GM19452 (cell line): ENCODE measurements around the gene SELENOV.
"Not testable (repeated sequence)": the region's sequence is repeated elsewhere in the genome, so short reads cannot be mapped to it uniquely, and the experiment has no call there.

Experiments used
- ATAC-seq: cut with Tn5 transposase; IDR thresholded peaks from one replicate; pipeline ENCODE4 v1.9.1; 2021; ENCODE audit not compliant: unreplicated experiment

The SELENOV gene

DNA sequence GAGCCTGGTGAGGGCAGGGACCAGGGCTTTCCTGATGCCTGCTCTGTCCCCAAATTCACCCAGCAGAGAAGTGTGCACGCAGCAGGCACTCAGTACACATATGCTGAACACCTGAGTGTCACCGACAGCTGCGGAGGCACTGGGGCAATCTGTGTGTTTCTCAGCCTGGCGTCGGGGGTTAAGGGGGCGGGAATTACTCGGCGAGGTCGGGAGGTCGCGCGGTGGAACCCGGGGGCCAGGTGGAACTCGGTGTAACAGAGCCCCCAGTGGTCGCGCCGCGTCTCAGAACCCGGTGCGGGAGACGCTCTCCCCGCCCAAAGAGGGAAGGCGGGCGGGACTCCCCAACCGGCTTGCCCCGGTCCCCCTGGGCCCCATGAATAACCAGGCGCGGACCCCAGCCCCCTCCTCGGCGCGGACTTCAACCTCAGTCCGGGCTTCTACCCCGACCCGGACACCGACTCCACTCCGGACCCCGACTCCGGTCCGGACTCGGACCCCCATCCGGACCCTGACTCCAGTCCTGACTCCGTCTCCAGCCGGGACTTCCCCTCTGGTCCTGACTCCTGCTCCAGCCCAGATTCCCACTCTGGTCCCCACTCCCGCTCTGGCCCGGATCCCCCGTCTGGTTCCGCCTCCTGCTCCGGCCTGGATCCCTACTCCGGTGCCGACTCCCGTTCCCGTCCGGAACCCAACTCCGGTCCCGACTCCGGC is at the start of gene SELENOV:
Gene SELENOV, plus strand, starts transcription at position 300 of the 711 bp plus-strand sequence. Its CDS starts 74 bp downstream, at position 374.
- no peak for ATAC-seq

DNA sequence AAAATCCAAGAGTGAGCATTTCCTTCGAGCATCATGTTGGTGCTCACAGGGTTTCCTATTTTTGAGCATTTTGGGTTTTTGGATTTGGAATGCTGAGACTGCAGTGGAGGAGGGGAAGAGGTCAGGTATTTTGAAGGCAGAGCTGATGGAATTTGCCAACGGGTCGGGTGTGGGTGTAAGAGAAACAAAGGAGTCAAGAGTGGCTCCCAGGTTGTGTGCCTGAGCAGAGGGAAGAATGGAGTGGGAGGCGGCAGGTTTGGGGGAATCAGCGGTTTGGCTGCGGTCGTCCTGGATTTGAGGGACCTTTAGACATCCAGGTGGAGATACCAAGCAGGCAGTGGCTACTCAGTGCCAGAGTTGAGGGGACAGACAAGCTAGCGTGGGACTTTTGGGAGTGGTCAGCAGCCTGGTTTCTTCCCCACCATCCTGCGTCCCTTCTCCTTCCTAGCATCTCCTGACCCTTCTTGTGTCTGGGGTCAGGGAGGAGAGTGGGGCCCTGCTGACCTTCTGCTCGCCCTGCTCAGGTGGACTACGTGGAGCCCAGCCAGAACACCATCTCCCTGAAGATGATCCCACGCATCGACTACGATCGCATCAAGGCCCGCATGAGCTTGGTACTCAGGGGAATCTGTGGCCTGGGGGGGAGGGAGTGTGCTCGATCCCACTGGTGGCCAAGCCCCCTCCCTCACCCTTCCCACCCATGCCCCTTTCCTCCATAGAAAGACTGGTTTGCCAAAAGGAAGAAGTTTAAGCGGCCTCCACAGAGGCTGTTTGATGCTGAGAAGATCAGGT is 48.8 kb upstream of the SELENOV start:
- no peak for ATAC-seq

GRCh38 chr19:39467941-39468340 is 47.0 kb upstream of the SELENOV start:
- ATAC-seq = no peak

- ATAC-seq = no peak
Observed at GRCh38 chr19:39469036-39469435, 45.9 kb upstream of the SELENOV start.

DNA sequence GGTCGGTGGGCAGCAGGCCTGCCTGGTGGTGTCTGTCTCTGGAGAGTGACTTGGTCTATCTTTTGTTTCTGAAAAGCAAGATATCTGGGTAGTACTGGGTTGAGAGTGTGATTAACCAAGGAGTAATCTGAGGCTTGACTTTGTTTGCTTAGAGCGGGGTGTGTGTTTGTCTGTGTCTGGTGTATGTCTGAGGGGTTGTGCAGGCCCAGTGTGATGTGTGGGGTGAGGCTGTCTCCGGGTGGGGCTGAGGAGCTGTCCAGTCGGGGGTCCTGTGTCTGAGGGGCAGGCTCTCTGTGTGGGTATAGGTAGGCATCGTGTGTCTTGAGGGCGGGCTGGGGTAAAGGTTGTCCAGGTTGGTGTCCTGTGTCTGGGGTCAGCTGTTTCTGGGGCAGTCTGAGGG is 45.4 kb upstream of the SELENOV start:
- ATAC-seq = no peak

GRCh38 chr19:39470724-39471339 is 44.1 kb upstream of the SELENOV start:
- no peak for ATAC-seq

DNA sequence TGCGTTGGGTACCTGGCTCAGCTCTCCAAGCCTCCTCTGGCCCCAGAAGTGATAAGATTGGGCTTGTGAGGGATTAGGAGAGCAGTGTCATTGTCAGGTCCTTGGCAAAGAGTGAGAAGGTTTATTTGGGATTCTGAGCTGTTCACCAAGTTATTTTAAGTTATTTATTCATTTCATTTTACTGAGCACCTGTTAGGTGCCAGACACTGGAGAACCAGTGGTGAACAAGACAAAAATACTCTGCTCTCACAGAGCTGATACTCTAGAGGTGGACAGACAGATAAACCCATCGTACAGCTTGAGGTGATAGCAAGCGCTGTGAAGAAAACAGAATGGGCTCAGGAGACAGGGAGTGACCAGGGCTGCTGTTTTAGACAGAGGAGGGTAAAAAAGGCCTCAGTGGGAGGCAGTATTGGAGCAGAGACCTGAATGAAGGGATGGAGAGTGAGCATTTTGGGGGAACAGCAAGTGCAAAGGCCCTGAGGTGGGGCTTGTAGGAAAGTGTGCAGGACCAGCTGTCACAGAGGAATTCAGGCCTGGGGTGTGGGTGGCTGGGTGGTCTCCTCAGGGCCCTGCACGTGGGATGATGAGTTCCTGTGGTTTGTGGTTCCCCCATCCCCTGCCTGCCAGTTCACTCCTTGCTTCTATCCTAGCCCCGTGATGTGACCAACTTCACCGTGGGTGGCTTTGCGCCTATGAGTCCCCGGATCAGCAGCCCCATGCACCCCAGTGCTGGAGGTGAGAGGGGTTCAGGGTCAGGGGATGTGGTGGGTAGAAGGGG is 43.0 kb upstream of the SELENOV start:
- no peak for ATAC-seq

DNA sequence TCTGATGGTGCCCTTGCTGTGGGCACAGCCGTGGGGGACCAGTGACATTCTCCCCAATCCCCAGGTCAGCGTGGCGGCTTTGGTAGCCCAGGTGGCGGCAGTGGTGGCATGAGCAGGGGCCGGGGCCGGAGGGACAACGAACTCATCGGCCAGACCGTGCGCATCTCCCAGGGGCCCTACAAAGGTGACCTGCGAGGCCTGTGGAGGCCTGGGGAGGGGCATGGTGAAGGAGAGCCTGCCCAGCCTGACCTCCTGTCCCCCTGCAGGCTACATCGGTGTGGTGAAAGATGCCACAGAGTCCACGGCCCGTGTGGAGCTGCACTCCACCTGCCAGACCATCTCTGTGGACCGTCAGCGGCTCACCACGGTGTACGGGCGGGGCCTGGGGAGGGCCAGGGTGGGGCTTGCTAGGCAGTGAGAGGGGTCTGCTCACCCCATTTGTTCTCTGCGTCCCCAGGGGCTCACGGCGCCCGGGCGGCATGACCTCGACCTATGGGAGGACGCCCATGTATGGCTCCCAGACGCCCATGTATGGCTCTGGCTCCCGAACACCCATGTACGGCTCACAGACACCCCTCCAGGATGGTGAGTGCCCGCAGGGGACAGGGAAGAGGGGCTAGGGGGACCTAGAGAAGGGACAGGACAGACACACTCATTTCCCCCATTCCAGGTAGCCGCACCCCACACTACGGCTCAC is 42.0 kb upstream of the SELENOV start:
- ATAC-seq = no peak

- no peak for ATAC-seq
Observed at GRCh38 chr19:39473443-39473960, 41.4 kb upstream of the SELENOV start.

DNA sequence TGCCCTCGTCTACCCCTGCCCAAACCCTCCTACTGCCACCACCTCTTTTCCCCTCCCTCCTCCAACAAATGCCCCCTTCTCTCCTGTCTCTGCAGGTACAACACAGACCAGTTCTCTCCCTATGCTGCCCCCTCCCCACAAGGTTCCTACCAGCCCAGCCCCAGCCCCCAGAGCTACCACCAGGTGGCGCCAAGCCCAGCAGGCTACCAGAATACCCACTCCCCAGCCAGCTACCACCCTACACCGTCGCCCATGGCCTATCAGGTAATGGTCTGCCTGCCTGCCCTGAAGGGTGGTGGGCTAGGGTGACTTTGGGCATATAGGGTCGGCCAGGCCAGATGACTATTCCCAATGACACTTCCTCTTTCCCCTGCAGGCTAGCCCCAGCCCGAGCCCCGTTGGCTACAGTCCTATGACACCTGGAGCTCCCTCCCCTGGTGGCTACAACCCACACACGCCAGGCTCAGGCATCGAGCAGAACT is 40.8 kb upstream of the SELENOV start:
- ATAC-seq = no peak

DNA sequence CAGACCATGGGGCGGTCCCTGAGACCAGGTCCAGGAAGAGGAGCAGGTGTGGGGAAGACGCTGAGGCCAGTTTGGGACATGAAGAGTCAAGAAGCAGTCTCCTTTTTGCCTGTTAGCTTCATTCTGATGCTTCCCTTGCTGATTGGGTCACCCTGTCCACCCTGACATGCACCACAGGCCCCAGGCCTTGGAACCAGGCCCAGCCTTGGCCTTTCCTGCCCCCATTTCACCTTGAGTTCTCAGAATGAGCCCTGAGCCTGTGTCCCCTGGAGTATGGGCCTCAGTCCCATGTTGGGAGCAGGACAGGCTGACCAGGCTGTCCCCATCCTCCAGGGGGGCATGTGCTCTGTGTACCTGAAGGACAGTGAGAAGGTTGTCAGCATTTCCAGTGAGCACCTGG is 39.2 kb upstream of the SELENOV start:
- no peak for ATAC-seq

DNA sequence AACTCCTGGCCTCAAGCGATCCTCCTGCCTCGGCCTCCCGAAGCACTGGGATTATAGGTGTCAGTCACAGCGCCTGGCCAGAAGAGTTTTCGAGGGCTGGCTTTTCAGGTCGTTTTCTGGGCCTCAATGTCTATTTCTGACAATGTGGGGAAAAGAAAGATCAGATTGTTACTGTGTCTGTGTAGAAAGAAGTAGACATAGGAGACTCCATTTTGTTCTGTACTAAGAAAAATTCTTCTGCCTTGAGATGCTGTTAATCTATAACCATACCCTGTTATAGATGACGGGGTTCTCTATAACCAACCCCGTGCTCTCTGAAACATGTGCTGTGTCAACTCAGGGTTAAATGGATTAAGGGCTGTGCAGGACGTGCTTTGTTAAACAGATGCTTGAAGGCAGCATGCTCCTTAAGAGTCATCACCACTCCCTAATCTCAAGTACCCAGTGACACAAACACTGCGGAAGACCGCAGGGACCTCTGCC is 35.6 kb upstream of the SELENOV start:
- not testable (repeated sequence) for ATAC-seq

GRCh38 chr19:39479916-39480315 is 35.0 kb upstream of the SELENOV start:
- ATAC-seq = no peak

- ATAC-seq = peak; percentile 87
Observed at GRCh38 chr19:39480337-39481228, 34.4 kb upstream of the SELENOV start, which contains the start of gene TIMM50. TSS of gene TIMM50 (plus strand) at chr19:39480838. CDS start at chr19:39480854, 16 bp downstream.

GRCh38 chr19:39481229-39481545 is 33.8 kb upstream of the SELENOV start:
- ATAC-seq = no peak

DNA sequence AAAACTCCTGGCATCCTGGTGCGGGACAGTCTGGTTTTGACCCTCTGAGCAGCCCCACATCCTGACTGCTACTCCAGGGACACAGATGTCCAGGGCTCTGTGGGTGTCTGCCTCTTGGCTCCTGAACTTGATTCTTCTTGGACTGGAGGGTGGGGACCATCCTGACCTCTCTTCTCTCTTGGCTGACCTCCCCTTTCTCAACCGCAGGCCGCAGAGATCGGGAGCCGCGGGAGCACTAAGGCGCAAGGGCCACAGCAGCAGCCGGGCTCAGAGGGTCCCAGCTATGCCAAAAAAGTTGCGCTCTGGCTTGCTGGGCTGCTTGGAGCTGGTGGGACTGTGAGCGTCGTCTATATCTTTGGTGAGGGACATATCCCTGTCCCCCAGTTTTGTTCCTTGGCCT is 33.3 kb upstream of the SELENOV start:
- ATAC-seq = no peak

GRCh38 chr19:39483141-39483540 is 31.8 kb upstream of the SELENOV start:
- no peak for ATAC-seq

DNA sequence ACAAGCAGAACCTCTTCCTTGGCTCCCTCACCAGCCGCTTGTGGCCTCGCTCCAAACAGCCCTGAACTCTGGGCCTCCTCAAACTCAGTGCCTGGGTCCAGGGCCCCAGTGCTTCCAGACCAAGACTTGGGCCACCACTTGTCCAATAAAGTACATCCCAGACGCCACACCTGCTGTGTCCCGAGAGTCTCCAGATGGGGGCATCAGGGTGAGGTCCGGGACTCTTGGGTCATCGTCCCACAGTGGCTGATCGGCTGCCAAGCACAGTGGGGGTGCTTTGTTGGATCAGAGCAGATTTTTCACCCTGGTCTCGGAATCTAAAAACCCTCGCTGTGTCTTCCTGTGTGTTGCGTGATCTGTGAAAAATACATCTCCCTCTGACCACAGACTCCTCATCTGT is 25.2 kb upstream of the SELENOV start:
- no peak for ATAC-seq

GRCh38 chr19:39492225-39492624 is 22.7 kb upstream of the SELENOV start:
- ATAC-seq = no peak
